ENCODE results near the gene CD28. TPM values are rescaled to one million over a fixed set of nuclear protein-coding genes. Genes with fewer than 3 reads are reported as not detected.

CD28 gene
- total and polyA plus RNA-seq, 10 of the 15 experiments (the other 5 are each of a cell fraction or from before 2014, with no cell fraction given): 0.03 to 0.23 (median 0.04) TPM; not detected in 7

DNA sequence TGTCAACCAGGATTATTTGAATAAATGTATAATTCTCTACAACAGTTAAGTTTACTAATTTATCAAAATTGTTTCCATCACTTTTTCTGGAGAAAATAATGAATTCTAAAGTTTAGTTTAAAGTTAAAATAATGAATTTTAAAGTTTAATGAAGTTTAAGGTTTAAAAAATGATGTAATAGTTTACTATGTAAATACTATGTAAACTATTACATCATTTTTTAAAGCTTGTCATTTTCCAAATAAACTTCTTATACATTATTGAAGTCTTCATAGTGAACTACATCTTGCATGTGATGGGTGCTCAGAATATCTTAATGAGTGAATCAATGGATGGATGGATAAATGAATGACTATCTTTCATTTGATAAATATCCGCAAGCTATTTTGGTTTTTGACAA is 38.8 kb downstream of the CD28 start:
- Histone ChIP-seq H3K79me2 (ENCODE audit: control insufficient read depth, insufficient read depth, low read length) (no peaks in the 10 kb centered on the region), H3K4me2 (ENCODE audit: control insufficient read depth, insufficient read depth) (no peak overlapping the region), H3K36me3 (ENCODE audit: control insufficient read depth in 2 of 2, insufficient read depth in 2 of 2, low read length in 1 of 2) (no peaks in the 10 kb centered on the region), H4K20me1 (ENCODE audit: control insufficient read depth, insufficient read depth) (no peaks in the 10 kb centered on the region), H3K4me3 (no peak overlapping the region), H3K4me1 (ENCODE audit: control insufficient read depth, insufficient read depth, low read length) (no peaks in the 10 kb centered on the region), H3K27ac (ENCODE audit: control insufficient read depth, insufficient read depth) (no peak overlapping the region), H3K27me3 (replicated peaks in 1 of 2; ENCODE audit: control insufficient read depth in 2 of 2, insufficient read depth in 2 of 2, low read length in 1 of 2) (no peaks in the 10 kb centered on the region), H2AFZ (ENCODE audit: control insufficient read depth, low read depth, low read length) (no peak overlapping the region), H3K9me3 (replicated peaks; ENCODE audit: control insufficient read depth, insufficient read depth, low read length) (no peaks in the 10 kb centered on the region), H3K9ac (ENCODE audit: control insufficient read depth, insufficient read depth, low read length) (no peak overlapping the region)
- SMC1A ChIA-PET (ENCODE audit: uncharacterized antibody, unreplicated experiment): no interaction called here
- CTCF ChIA-PET: no interaction called here
- WGBS (ENCODE audit: insufficient coverage, insufficient replicate concordance, low lambda C conversion rate, missing lambda C conversion rate): 97% methylated on average over 1 of the region's 1 CpG
- in situ Hi-C loops (cut with MboI): no loop called here
- ATAC-seq (no peak), DNase-seq (ENCODE audit: low read depth, low spot score) (no peak), FAIRE-seq (no peak)
- BruUV-seq (replicated peaks): no TSS peak
- TF ChIP-seq ZZZ3 (IDR thresholded peaks at IDR 0.05; ENCODE audit: control insufficient read depth, insufficient read length, low read depth) (no peak), POU2F2 (IDR thresholded peaks at IDR 0.05; ENCODE audit: borderline replicate concordance, low read depth, low read length) (no peak), EZH2 (IDR thresholded peaks at IDR 0.05; ENCODE audit: borderline replicate concordance, control insufficient read depth, low read depth, low read length) (no peak), NFYA (IDR thresholded peaks at IDR 0.05; ENCODE audit: borderline replicate concordance, low read depth, low read length) (no peak), FOXM1 (IDR thresholded peaks at IDR 0.05; ENCODE audit: low read depth, low read length) (no peak), CBX3 (IDR thresholded peaks at IDR 0.05; ENCODE audit: borderline replicate concordance, low read depth) (no peak), RCOR1 (conservative IDR thresholded peaks at IDR 0.05; ENCODE audit: low read depth, low read length) (no peak), SIN3A (IDR thresholded peaks at IDR 0.05; ENCODE audit: low read depth, low read length) (no peak), PAX5 (IDR thresholded peaks at IDR 0.05; ENCODE audit: borderline replicate concordance, low read depth, low read length) (no peak), RAD51 (IDR thresholded peaks at IDR 0.05) (no peak), KAT2A (conservative IDR thresholded peaks at IDR 0.05; ENCODE audit: control insufficient read depth, low read depth, low read length) (no peak), TCF3 (IDR thresholded peaks at IDR 0.05; ENCODE audit: borderline replicate concordance, insufficient read depth, low read depth, low read length) (no peak), GABPA (IDR thresholded peaks at IDR 0.05; ENCODE audit: low read depth) (no peak), NBN (IDR thresholded peaks at IDR 0.05) (no peak), ZNF217 (IDR thresholded peaks at IDR 0.05) (no peak), RFX5 (IDR thresholded peaks at IDR 0.05; ENCODE audit: low read depth, low read length) (no peak), NR2F1 (conservative IDR thresholded peaks at IDR 0.05) (no peak)
- TF ChIP-seq, protein P1, sequence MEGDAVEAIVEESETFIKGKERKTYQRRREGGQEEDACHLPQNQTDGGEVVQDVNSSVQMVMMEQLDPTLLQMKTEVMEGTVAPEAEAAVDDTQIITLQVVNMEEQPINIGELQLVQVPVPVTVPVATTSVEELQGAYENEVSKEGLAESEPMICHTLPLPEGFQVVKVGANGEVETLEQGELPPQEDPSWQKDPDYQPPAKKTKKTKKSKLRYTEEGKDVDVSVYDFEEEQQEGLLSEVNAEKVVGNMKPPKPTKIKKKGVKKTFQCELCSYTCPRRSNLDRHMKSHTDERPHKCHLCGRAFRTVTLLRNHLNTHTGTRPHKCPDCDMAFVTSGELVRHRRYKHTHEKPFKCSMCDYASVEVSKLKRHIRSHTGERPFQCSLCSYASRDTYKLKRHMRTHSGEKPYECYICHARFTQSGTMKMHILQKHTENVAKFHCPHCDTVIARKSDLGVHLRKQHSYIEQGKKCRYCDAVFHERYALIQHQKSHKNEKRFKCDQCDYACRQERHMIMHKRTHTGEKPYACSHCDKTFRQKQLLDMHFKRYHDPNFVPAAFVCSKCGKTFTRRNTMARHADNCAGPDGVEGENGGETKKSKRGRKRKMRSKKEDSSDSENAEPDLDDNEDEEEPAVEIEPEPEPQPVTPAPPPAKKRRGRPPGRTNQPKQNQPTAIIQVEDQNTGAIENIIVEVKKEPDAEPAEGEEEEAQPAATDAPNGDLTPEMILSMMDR (IDR thresholded peaks at IDR 0.05 in 2 of 3, conservative IDR thresholded peaks at IDR 0.05 in 1 of 3; ENCODE audit: control insufficient read depth in 2 of 3, extremely low read depth in 1 of 3, insufficient read depth in 1 of 3, low read depth in 3 of 3, low read length in 3 of 3): no peak
- POLR2A ChIA-PET: no interaction called here
- RAD21 ChIA-PET (ENCODE audit: unreplicated experiment): no interaction called here
- intact Hi-C loops (cut with micrococcal nuclease; ENCODE audit: unreplicated experiment): no loop called here

All from GM12878 (cell line).